Dermis microvascular lymphatic vessel endothelial cell (primary cell): Measurements from ENCODE around the gene DBP. TPM values are rescaled to one million over a fixed set of nuclear protein-coding genes. Genes with fewer than 3 reads are reported as not detected.

ENCODE experiments used
- DNase-seq, 2 donors: peaks; one replicate each; pipeline versions ENCODE4 v3.0.0 to v3.0.0-alpha.2; 2010; ENCODE audit warnings: low read depth in 2 of 2
- total RNA-seq: library from RNA; depleted of rRNA; stranded (reverse); fragments of >200 nt; gene quantifications from 2 replicates; pipeline ENCODE4 v1.2.1, GENCODE V29; 2014

DBP gene
- total RNA-seq, 1 donor from 2014 or later, result 1.4 TPM

GRCh38 chr19:48627865-48628314 lies 9.3 kb downstream of the DBP start:
- no peak for DNase-seq

GRCh38 chr19:48627201-48627864 lies 9.8 kb downstream of the DBP start:
- DNase-seq, result no peak

GRCh38 chr19:48625891-48626327 lies 11.3 kb downstream of the DBP start:
- DNase-seq, result no peak

GRCh38 chr19:48624791-48625723 lies 12.1 kb downstream of the DBP start:
- DNase-seq, result no peak

GRCh38 chr19:48624067-48624594 lies 13.0 kb downstream of the DBP start:
- DNase-seq, result peak; percentile 93 to 99

GRCh38 chr19:48623556-48624066 lies 13.6 kb downstream of the DBP start:
- DNase-seq, result no peak

GRCh38 chr19:48619692-48620585 lies 17.2 kb downstream of the DBP start:
- no peak for DNase-seq

GRCh38 chr19:48618916-48619691 lies 18.1 kb downstream of the DBP start, which contains the start of the genes RPL18 and SPHK2:
Gene RPL18 (minus strand): TSS chr19:48619178. CDS start chr19:48619143, 35 bp downstream.
Gene SPHK2 (plus strand): TSS chr19:48619506. CDS start chr19:48620515, 1,009 bp downstream.
- peak; percentile 100 for DNase-seq

GRCh38 chr19:48618278-48618915 lies 18.8 kb downstream of the DBP start:
- no peak for DNase-seq

GRCh38 chr19:48617146-48617937 lies 19.8 kb downstream of the DBP start:
- no peak for DNase-seq

- no peak for DNase-seq
Observed at GRCh38 chr19:48616491-48617056, 20.6 kb downstream of the DBP start.

GRCh38 chr19:48616041-48616436 lies 21.1 kb downstream of the DBP start:
- DNase-seq, result no peak

GRCh38 chr19:48615231-48616040 lies 21.7 kb downstream of the DBP start:
- no peak for DNase-seq

GRCh38 chr19:48614436-48615230 lies 22.5 kb downstream of the DBP start, which contains the start of gene FAM83E:
Gene FAM83E (minus strand): TSS chr19:48615076. CDS start chr19:48613372, 1,704 bp downstream.
- DNase-seq, result no peak

- DNase-seq, result no peak
Observed at GRCh38 chr19:48613852-48614435, 23.2 kb downstream of the DBP start.
